WTC11 (cell line): ENCODE data around the gene ANO4. TPM values are rescaled to one million over a fixed set of nuclear protein-coding genes. Genes with fewer than 3 reads are reported as not detected.

Experiments
- ATAC-seq: fragments of 200-7000 bp; cut with Tn5 transposase; 2 replicates; pipeline ENCODE4 v1.10.0; 2021; ENCODE audit warnings: mild to moderate bottlenecking, moderate library complexity
- CTCF ChIA-PET: fragments of 300-600 bp; sonication (Branson Sonifier 250); formaldehyde crosslinking; loops from one replicate; lab custom pipeline; 2021; ENCODE audit warnings: antibody characterized with exemption; lab: Charles Lee
- POLR2A ChIA-PET: fragments of 350-600 bp; sonication (Branson Sonifier 250); formaldehyde crosslinking; loops from one replicate; lab custom pipeline; 2021; ENCODE audit warnings: antibody characterized with exemption; lab: Charles Lee
- DNase-seq: peaks from one replicate; pipeline ENCODE4 v3.0.0; 2021; ENCODE audit warnings: low spot score
- H3K27ac Mint-ChIP-seq: 2 replicates; pipeline ENCODE4 v1.8.0; 2021; ENCODE audit warnings: mixed read lengths
- H3K27me3 Mint-ChIP-seq: 2 replicates; pipeline ENCODE4 v1.8.0; 2021; ENCODE audit warnings: low read depth, mild to moderate bottlenecking, moderate library complexity, mixed read lengths
- H3K36me3 Mint-ChIP-seq: 2 replicates; pipeline ENCODE4 v1.8.0; 2021; ENCODE audit warnings: mixed read lengths
- H3K4me1 Mint-ChIP-seq: 2 replicates; pipeline ENCODE4 v1.8.0; 2022; ENCODE audit warnings: mixed read lengths
- H3K4me3 Mint-ChIP-seq: 2 replicates; pipeline ENCODE4 v1.8.0; 2021; ENCODE audit warnings: mild to moderate bottlenecking, moderate library complexity, mixed read lengths
- H3K9me3 Mint-ChIP-seq: 2 replicates; pipeline ENCODE4 v1.8.0; 2021; ENCODE audit warnings: mixed read lengths
- ATF1 ChIP-seq: sonication (generic); formaldehyde crosslinking; IDR thresholded peaks from 2 replicates; pipeline ENCODE4 v1.8.1; 2023; ENCODE audit warnings: mild to moderate bottlenecking, moderate library complexity, missing genetic modification reagents
- CREB1 ChIP-seq: sonication (generic); formaldehyde crosslinking; IDR thresholded peaks from 2 replicates; pipeline ENCODE4 v1.8.0; 2023; ENCODE audit warnings: mild to moderate bottlenecking, missing genetic modification reagents
- ESRRA ChIP-seq: sonication (generic); formaldehyde crosslinking; IDR thresholded peaks from 2 replicates; pipeline ENCODE4 v1.8.1; 2022; ENCODE audit warnings: mild to moderate bottlenecking, missing genetic modification reagents, borderline replicate concordance
- FOXK1 ChIP-seq: sonication (generic); formaldehyde crosslinking; IDR thresholded peaks from 2 replicates; pipeline ENCODE4 v1.8.0; 2022; ENCODE audit warnings: mild to moderate bottlenecking, moderate library complexity, missing genetic modification reagents
- FOXP1 ChIP-seq: sonication (generic); formaldehyde crosslinking; IDR thresholded peaks from 2 replicates; pipeline ENCODE4 v1.8.0; 2022; ENCODE audit warnings: missing genetic modification reagents, mild to moderate bottlenecking, moderate library complexity, borderline replicate concordance
- HMGA2 ChIP-seq: fragments of 250-450 bp; sonication (Bioruptor Pico); IDR thresholded peaks from 2 replicates; pipeline ENCODE4 v1.4.0; 2021; ENCODE audit warnings: mild to moderate bottlenecking, moderate library complexity
- NFATC4 ChIP-seq: fragments of 250-450 bp; sonication (Bioruptor Pico); IDR thresholded peaks from 2 replicates; pipeline ENCODE4 v1.9.0; 2021; ENCODE audit warnings: mild to moderate bottlenecking
- NFE2L1 ChIP-seq: sonication (generic); formaldehyde crosslinking; IDR thresholded peaks from 2 replicates; pipeline ENCODE4 v1.8.1; 2023; ENCODE audit warnings: missing genetic modification reagents
- NR2C2 ChIP-seq: sonication (generic); formaldehyde crosslinking; IDR thresholded peaks from 2 replicates; pipeline ENCODE4 v1.8.0; 2022; ENCODE audit warnings: mild to moderate bottlenecking, missing genetic modification reagents
- PRRX2 ChIP-seq: fragments of 250-450 bp; sonication (Bioruptor Pico); IDR thresholded peaks from 2 replicates; pipeline ENCODE4 v1.8.0; 2021; ENCODE audit warnings: mild to moderate bottlenecking
- RELA ChIP-seq: sonication (generic); formaldehyde crosslinking; IDR thresholded peaks from 2 replicates; pipeline ENCODE4 v1.8.1; 2022; ENCODE audit warnings: missing genetic modification reagents, mild to moderate bottlenecking, borderline replicate concordance
- TEAD1 ChIP-seq: sonication (generic); formaldehyde crosslinking; IDR thresholded peaks from 2 replicates; pipeline ENCODE4 v1.8.0; 2022; ENCODE audit warnings: mild to moderate bottlenecking, missing genetic modification reagents
- TP53 ChIP-seq: sonication (generic); formaldehyde crosslinking; IDR thresholded peaks from 2 replicates; pipeline ENCODE4 v1.8.1; 2023; ENCODE audit warnings: mild to moderate bottlenecking, missing genetic modification reagents
- ZNF263 ChIP-seq: sonication (generic); formaldehyde crosslinking; IDR thresholded peaks from 2 replicates; pipeline ENCODE4 v1.8.1; 2022; ENCODE audit warnings: low read depth, mild to moderate bottlenecking, moderate library complexity, missing genetic modification reagents
- ZNF317 ChIP-seq: sonication (generic); formaldehyde crosslinking; IDR thresholded peaks from 2 replicates; pipeline ENCODE4 v1.8.1; 2023; ENCODE audit warnings: low read depth, mild to moderate bottlenecking, moderate library complexity, missing genetic modification reagents, borderline replicate concordance
- ZNF423 ChIP-seq: fragments of 250-450 bp; sonication (Bioruptor Pico); IDR thresholded peaks from 2 replicates; pipeline ENCODE4 v2.1.2; 2022; ENCODE audit warnings: mild to moderate bottlenecking, moderate library complexity
- total RNA-seq: library from RNA; stranded (reverse); gene quantifications from 3 replicates; pipeline ENCODE4 v1.2.3, GENCODE V29; 2021
- TF ChIP-seq, protein P1 (sequence below): sonication (generic); formaldehyde crosslinking; IDR thresholded peaks from 2 replicates; pipeline ENCODE4 v1.8.0; 2022; ENCODE audit warnings: mild to moderate bottlenecking, missing genetic modification reagents
- TF ChIP-seq, protein P2 (sequence below): sonication (generic); formaldehyde crosslinking; IDR thresholded peaks from 2 replicates; pipeline ENCODE4 v1.8.1; 2022; ENCODE audit warnings: missing genetic modification reagents, borderline replicate concordance
- TF ChIP-seq, protein P3 (sequence below): sonication (generic); formaldehyde crosslinking; conservative IDR thresholded peaks from 2 replicates; pipeline ENCODE4 v1.8.1; 2023; ENCODE audit warnings: mild to moderate bottlenecking, low read depth, missing genetic modification reagents, moderate library complexity
- TF ChIP-seq, protein P4 (sequence below): sonication (generic); formaldehyde crosslinking; IDR thresholded peaks from 2 replicates; pipeline ENCODE4 v1.8.1; 2022; ENCODE audit warnings: mild to moderate bottlenecking, missing genetic modification reagents, moderate library complexity, borderline replicate concordance
- TF ChIP-seq, protein P5 (sequence below): sonication (generic); formaldehyde crosslinking; IDR thresholded peaks from 2 replicates; pipeline ENCODE4 v1.8.1; 2023; ENCODE audit warnings: mild to moderate bottlenecking, missing genetic modification reagents, moderate library complexity
- TF ChIP-seq, protein P6 (sequence below): sonication (generic); formaldehyde crosslinking; conservative IDR thresholded peaks from 2 replicates; pipeline ENCODE4 v1.8.1; 2022; ENCODE audit warnings: mild to moderate bottlenecking, missing genetic modification reagents
- TF ChIP-seq, protein P7 (sequence below): sonication (generic); formaldehyde crosslinking; IDR thresholded peaks from 2 replicates; pipeline ENCODE4 v1.8.0; 2022; ENCODE audit warnings: mild to moderate bottlenecking, missing genetic modification reagents

ANO4 gene
- total RNA-seq, 1 experiment from 2014 or later, result 2.6 TPM

DNA sequence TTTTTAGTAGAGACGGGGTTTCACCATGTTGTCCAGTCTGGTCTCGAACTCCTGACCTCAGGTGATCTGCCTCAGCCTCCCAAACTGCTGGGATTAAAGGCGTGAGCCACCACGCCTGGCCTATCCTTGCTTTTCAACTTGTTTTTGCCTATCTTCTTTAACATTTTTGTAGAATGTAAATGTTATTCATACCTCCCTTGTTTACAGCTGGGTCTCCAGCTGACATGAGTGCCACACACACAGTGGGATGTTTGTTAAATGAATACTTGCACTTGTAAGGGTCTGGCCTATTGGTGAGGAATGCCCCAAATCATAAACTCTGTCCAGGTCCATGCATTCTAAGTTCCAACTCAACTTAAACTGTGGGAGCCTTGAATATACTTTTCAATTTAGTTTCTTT lies 176.3 kb downstream of the ANO4 start:
- DNase-seq (no peak), ATAC-seq (peak; percentile 76)
- peaks cover 42% of the 10 kb centered on the region for H3K4me1 Mint-ChIP-seq
- H3K9me3 Mint-ChIP-seq, result no peaks in the 10 kb centered on the region
- peaks cover 3% of the 10 kb centered on the region for H3K27me3 Mint-ChIP-seq
- TF ChIP-seq, protein P1, sequence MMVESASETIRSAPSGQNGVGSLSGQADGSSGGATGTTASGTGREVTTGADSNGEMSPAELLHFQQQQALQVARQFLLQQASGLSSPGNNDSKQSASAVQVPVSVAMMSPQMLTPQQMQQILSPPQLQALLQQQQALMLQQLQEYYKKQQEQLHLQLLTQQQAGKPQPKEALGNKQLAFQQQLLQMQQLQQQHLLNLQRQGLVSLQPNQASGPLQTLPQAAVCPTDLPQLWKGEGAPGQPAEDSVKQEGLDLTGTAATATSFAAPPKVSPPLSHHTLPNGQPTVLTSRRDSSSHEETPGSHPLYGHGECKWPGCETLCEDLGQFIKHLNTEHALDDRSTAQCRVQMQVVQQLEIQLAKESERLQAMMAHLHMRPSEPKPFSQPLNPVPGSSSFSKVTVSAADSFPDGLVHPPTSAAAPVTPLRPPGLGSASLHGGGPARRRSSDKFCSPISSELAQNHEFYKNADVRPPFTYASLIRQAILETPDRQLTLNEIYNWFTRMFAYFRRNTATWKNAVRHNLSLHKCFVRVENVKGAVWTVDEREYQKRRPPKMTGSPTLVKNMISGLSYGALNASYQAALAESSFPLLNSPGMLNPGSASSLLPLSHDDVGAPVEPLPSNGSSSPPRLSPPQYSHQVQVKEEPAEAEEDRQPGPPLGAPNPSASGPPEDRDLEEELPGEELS (CRISPR knock-in tag), result peak; percentile 81; the same call in 1 of the 2 replicates
- TF ChIP-seq, protein P2, sequence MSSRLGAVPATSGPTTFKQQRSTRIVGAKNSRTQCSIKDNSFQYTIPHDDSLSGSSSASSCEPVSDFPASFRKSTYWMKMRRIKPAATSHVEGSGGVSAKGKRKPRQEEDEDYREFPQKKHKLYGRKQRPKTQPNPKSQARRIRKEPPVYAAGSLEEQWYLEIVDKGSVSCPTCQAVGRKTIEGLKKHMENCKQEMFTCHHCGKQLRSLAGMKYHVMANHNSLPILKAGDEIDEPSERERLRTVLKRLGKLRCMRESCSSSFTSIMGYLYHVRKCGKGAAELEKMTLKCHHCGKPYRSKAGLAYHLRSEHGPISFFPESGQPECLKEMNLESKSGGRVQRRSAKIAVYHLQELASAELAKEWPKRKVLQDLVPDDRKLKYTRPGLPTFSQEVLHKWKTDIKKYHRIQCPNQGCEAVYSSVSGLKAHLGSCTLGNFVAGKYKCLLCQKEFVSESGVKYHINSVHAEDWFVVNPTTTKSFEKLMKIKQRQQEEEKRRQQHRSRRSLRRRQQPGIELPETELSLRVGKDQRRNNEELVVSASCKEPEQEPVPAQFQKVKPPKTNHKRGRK, result no peak
- TF ChIP-seq CREB1 (CRISPR knock-in tag) (no peak), NFE2L1 (CRISPR knock-in tag) (no peak), ZNF263 (CRISPR knock-in tag) (no peak), ZNF423 (no peak), ESRRA (CRISPR knock-in tag) (no peak), TEAD1 (CRISPR knock-in tag) (peak; percentile 16; the same call in 1 of the 2 replicates), RELA (CRISPR knock-in tag) (no peak), TP53 (CRISPR knock-in tag) (no peak), HMGA2 (CRISPR knock-in tag) (no peak), NR2C2 (no peak), FOXK1 (peak; percentile 51; the same call in 1 of the 2 replicates), ATF1 (CRISPR knock-in tag) (no peak), ZNF317 (CRISPR knock-in tag) (no peak), PRRX2 (CRISPR knock-in tag) (no peak), FOXP1 (CRISPR knock-in tag) (no peak), NFATC4 (CRISPR knock-in tag) (no peak)
- TF ChIP-seq, protein P3, sequence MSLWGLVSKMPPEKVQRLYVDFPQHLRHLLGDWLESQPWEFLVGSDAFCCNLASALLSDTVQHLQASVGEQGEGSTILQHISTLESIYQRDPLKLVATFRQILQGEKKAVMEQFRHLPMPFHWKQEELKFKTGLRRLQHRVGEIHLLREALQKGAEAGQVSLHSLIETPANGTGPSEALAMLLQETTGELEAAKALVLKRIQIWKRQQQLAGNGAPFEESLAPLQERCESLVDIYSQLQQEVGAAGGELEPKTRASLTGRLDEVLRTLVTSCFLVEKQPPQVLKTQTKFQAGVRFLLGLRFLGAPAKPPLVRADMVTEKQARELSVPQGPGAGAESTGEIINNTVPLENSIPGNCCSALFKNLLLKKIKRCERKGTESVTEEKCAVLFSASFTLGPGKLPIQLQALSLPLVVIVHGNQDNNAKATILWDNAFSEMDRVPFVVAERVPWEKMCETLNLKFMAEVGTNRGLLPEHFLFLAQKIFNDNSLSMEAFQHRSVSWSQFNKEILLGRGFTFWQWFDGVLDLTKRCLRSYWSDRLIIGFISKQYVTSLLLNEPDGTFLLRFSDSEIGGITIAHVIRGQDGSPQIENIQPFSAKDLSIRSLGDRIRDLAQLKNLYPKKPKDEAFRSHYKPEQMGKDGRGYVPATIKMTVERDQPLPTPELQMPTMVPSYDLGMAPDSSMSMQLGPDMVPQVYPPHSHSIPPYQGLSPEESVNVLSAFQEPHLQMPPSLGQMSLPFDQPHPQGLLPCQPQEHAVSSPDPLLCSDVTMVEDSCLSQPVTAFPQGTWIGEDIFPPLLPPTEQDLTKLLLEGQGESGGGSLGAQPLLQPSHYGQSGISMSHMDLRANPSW, result no peak
- TF ChIP-seq, protein P4, sequence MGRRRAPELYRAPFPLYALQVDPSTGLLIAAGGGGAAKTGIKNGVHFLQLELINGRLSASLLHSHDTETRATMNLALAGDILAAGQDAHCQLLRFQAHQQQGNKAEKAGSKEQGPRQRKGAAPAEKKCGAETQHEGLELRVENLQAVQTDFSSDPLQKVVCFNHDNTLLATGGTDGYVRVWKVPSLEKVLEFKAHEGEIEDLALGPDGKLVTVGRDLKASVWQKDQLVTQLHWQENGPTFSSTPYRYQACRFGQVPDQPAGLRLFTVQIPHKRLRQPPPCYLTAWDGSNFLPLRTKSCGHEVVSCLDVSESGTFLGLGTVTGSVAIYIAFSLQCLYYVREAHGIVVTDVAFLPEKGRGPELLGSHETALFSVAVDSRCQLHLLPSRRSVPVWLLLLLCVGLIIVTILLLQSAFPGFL (CRISPR knock-in tag), result no peak
- TF ChIP-seq, protein P5, sequence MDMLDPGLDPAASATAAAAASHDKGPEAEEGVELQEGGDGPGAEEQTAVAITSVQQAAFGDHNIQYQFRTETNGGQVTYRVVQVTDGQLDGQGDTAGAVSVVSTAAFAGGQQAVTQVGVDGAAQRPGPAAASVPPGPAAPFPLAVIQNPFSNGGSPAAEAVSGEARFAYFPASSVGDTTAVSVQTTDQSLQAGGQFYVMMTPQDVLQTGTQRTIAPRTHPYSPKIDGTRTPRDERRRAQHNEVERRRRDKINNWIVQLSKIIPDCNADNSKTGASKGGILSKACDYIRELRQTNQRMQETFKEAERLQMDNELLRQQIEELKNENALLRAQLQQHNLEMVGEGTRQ (CRISPR knock-in tag), result no peak
- TF ChIP-seq, protein P6, sequence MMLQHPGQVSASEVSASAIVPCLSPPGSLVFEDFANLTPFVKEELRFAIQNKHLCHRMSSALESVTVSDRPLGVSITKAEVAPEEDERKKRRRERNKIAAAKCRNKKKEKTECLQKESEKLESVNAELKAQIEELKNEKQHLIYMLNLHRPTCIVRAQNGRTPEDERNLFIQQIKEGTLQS, result no peak
- TF ChIP-seq, protein P7, sequence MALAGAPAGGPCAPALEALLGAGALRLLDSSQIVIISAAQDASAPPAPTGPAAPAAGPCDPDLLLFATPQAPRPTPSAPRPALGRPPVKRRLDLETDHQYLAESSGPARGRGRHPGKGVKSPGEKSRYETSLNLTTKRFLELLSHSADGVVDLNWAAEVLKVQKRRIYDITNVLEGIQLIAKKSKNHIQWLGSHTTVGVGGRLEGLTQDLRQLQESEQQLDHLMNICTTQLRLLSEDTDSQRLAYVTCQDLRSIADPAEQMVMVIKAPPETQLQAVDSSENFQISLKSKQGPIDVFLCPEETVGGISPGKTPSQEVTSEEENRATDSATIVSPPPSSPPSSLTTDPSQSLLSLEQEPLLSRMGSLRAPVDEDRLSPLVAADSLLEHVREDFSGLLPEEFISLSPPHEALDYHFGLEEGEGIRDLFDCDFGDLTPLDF (CRISPR knock-in tag), result no peak
- no peak overlapping the region for H3K4me3 Mint-ChIP-seq
- no peaks in the 10 kb centered on the region for H3K36me3 Mint-ChIP-seq
- H3K27ac Mint-ChIP-seq, result peak overlapping the region; percentile 47
- ChIA-PET POLR2A (no interaction called here), CTCF (no interaction called here)
